ENCODE measurements around the gene IL25.

Gene IL25

DNA sequence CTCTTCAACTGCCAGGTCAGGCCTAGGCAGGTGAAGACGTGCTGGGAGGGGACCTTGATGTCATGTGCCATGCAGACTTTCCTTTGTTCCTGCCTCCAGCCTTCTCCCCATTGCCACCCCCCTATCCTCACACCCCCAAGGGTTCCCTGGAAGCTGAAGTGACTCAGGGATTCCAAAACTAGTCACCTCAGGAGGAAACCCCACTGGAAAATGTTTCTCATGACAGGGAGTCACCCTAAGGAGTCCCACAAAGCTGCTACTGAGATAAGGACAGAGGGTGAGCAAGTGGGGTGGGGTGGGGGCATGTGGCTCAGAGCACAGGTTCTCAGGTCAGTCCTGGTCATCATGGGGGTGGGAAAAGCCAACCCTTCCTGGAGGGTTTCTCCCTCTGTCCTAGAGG, 2.4 kb upstream of the IL25 start:
- no peaks in the 10 kb centered on the region for H3K27me3 ChIP-seq (ENCODE audit: control insufficient read depth, insufficient read depth, low read length)
- H3K9me3 ChIP-seq (ENCODE audit: control insufficient read depth, low read length), result no peaks in the 10 kb centered on the region
- no peak overlapping the region for H3K27ac ChIP-seq
- no peak overlapping the region for H3K4me3 ChIP-seq (ENCODE audit: low read depth, low read length)
- no peak for TF ChIP-seq CTCF (IDR thresholded peaks at IDR 0.05)
- no peaks in the 10 kb centered on the region for H3K79me2 ChIP-seq
- peaks cover 5% of the 10 kb centered on the region for H3K4me1 ChIP-seq
- no peak overlapping the region for H2AFZ ChIP-seq
- no peak overlapping the region for H3K9ac ChIP-seq
- no peak overlapping the region for H3K4me2 ChIP-seq (ENCODE audit: low read length)
- no peaks in the 10 kb centered on the region for H3K36me3 ChIP-seq (ENCODE audit: control insufficient read depth, insufficient read depth, low read length)

DNA sequence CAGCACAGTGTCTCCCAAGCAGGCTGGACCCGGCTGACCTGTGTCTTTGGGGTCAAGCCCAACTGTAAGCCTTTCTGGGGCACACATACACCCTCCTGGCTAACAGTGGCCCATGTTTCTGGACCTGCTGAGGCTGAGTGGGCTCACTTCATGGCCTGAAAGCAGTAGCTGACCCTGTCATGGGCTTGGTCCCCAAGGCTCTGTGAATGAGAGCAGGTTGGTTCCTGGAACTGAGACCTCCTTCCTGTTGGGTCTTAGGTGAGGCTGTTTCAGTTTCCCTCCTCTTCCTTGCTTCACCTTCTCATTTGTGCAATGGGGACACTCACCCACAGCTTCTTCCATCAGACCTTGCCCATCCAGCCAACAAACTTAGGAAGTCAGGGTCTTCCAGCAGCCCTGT, 744 bp upstream of the IL25 start:
- Histone ChIP-seq H3K4me3 (ENCODE audit: low read depth, low read length) (no peak overlapping the region), H3K27ac (no peak overlapping the region), H3K4me2 (ENCODE audit: low read length) (no peak overlapping the region), H3K9ac (no peak overlapping the region), H3K36me3 (ENCODE audit: control insufficient read depth, insufficient read depth, low read length) (no peaks in the 10 kb centered on the region), H3K79me2 (no peaks in the 10 kb centered on the region), H2AFZ (no peak overlapping the region), H3K27me3 (ENCODE audit: control insufficient read depth, insufficient read depth, low read length) (no peaks in the 10 kb centered on the region), H3K9me3 (ENCODE audit: control insufficient read depth, low read length) (no peaks in the 10 kb centered on the region), H3K4me1 (peaks cover 1% of the 10 kb centered on the region)
- TF ChIP-seq CTCF (IDR thresholded peaks at IDR 0.05), result no peak

DNA sequence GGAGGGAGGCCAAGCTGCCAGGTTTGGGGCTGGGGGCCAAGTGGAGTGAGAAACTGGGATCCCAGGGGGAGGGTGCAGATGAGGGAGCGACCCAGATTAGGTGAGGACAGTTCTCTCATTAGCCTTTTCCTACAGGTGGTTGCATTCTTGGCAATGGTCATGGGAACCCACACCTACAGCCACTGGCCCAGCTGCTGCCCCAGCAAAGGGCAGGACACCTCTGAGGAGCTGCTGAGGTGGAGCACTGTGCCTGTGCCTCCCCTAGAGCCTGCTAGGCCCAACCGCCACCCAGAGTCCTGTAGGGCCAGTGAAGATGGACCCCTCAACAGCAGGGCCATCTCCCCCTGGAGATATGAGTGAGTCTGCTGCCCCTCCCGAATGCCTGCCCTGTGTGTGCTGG, 432 bp downstream of the IL25 start:
- no peak for TF ChIP-seq CTCF (IDR thresholded peaks at IDR 0.05)
- Histone ChIP-seq H3K4me1 (no peaks in the 10 kb centered on the region), H2AFZ (no peak overlapping the region), H3K4me3 (ENCODE audit: low read depth, low read length) (no peak overlapping the region), H3K9ac (no peak overlapping the region), H3K27ac (no peak overlapping the region), H3K36me3 (ENCODE audit: control insufficient read depth, insufficient read depth, low read length) (no peaks in the 10 kb centered on the region), H3K79me2 (no peaks in the 10 kb centered on the region), H3K9me3 (ENCODE audit: control insufficient read depth, low read length) (no peaks in the 10 kb centered on the region), H3K27me3 (ENCODE audit: control insufficient read depth, insufficient read depth, low read length) (no peaks in the 10 kb centered on the region), H3K4me2 (ENCODE audit: low read length) (no peak overlapping the region)

DNA sequence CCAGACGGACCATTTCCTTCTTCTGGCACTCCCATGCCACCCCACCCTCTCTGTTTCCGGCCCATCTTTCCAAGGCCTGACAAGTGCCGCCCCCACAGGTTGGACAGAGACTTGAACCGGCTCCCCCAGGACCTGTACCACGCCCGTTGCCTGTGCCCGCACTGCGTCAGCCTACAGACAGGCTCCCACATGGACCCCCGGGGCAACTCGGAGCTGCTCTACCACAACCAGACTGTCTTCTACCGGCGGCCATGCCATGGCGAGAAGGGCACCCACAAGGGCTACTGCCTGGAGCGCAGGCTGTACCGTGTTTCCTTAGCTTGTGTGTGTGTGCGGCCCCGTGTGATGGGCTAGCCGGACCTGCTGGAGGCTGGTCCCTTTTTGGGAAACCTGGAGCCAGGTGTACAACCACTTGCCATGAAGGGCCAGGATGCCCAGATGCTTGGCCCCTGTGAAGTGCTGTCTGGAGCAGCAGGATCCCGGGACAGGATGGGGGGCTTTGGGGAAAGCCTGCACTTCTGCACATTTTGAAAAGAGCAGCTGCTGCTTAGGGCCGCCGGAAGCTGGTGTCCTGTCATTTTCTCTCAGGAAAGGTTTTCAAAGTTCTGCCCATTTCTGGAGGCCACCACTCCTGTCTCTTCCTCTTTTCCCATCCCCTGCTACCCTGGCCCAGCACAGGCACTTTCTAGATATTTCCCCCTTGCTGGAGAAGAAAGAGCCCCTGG, 3.1 kb downstream of the IL25 start:
- H3K4me2 ChIP-seq (ENCODE audit: low read length), result no peak overlapping the region
- no peak for TF ChIP-seq CTCF (IDR thresholded peaks at IDR 0.05)
- H3K27me3 ChIP-seq (ENCODE audit: control insufficient read depth, insufficient read depth, low read length), result no peaks in the 10 kb centered on the region
- no peak overlapping the region for H2AFZ ChIP-seq
- H3K9ac ChIP-seq, result no peak overlapping the region
- no peaks in the 10 kb centered on the region for H3K9me3 ChIP-seq (ENCODE audit: control insufficient read depth, low read length)
- H3K4me1 ChIP-seq, result no peaks in the 10 kb centered on the region
- H3K27ac ChIP-seq, result no peak overlapping the region
- H3K4me3 ChIP-seq (ENCODE audit: low read depth, low read length), result no peak overlapping the region
- H3K79me2 ChIP-seq, result no peaks in the 10 kb centered on the region
- H3K36me3 ChIP-seq (ENCODE audit: control insufficient read depth, insufficient read depth, low read length), result no peaks in the 10 kb centered on the region

Measured in parathyroid adenoma (tissue), 2 donors.